Measurements from ENCODE around the gene CEP128. TPM values are rescaled to one million over a fixed set of nuclear protein-coding genes. Genes with fewer than 3 reads are reported as not detected.

The CEP128 gene
- total RNA-seq = 9.0 TPM
- 0.43 TPM for polyA plus RNA-seq (ENCODE audit: insufficient read depth, low read depth, low replicate concordance)
- long read RNA-seq, donor 1 = 0 reads
- long read RNA-seq, donor 2 = 0 reads
- long read RNA-seq, donor 3 = 0 reads
- long read RNA-seq, donor 4 = 0 reads
- long read RNA-seq, donor 5 = 0 reads
- long read RNA-seq, donor 6, partial matches to known transcripts = 0 of 1 reads
- long read RNA-seq, donor 6, other reads (novel, unspliced or antisense) = 0 of 1 reads
- long read RNA-seq, donor 7, partial matches to known transcripts = 2 of 3 reads
- long read RNA-seq, donor 7, other reads (novel, unspliced or antisense) = 1 of 3 reads
- long read RNA-seq, donor 8 = 0 reads
- long read RNA-seq, donor 9 = 0 reads
- long read RNA-seq, donor 10, partial matches to known transcripts = 0 of 1 reads
- long read RNA-seq, donor 10, other reads (novel, unspliced or antisense) = 0 of 1 reads

- Histone ChIP-seq H3K4me3 (ENCODE audit: low read length in 3 of 3) (peak within 1 kb of the TSS; percentile 73 to 86 (median 81)), H3K27ac (ENCODE audit: low read depth in 2 of 2, low read length in 2 of 2) (no peak within 1 kb of the TSS), H3K9me3 (ENCODE audit: control insufficient read depth in 2 of 3, insufficient read depth in 1 of 3, low read length in 3 of 3) (no peaks in the 10 kb centered on the region), H3K36me3 (ENCODE audit: control insufficient read depth in 2 of 3, insufficient read depth in 3 of 3, low read length in 3 of 3) (no peaks in the 10 kb centered on the region), H3K9ac (ENCODE audit: low read length in 3 of 3) (peak within 1 kb of the TSS; percentile 9 to 79 (median 20)), H3K4me1 (ENCODE audit: control insufficient read depth in 2 of 3, insufficient read depth in 2 of 3, low read depth in 1 of 3, low read length in 3 of 3) (peaks cover 0 to 4% (median 0%) of the 10 kb centered on the region in 3 donors), H3K27me3 (ENCODE audit: control insufficient read depth, insufficient read depth, low read length) (no peaks in the 10 kb centered on the region)
- DNase-seq (peak; percentile 97 to 99 (median 98)), FAIRE-seq (peak; percentile 98)
- intact Hi-C loops (cut with DNase I) = no loop called here
- TF ChIP-seq CTCF (IDR thresholded peaks at IDR 0.05; ENCODE audit: borderline replicate concordance, extremely low read depth, insufficient read depth) = no peak
Measured at GRCh38 chr14:80941241-80942185, at the start of gene CEP128. Gene CEP128, minus strand, starts transcription at chr14:80941738.

DNA sequence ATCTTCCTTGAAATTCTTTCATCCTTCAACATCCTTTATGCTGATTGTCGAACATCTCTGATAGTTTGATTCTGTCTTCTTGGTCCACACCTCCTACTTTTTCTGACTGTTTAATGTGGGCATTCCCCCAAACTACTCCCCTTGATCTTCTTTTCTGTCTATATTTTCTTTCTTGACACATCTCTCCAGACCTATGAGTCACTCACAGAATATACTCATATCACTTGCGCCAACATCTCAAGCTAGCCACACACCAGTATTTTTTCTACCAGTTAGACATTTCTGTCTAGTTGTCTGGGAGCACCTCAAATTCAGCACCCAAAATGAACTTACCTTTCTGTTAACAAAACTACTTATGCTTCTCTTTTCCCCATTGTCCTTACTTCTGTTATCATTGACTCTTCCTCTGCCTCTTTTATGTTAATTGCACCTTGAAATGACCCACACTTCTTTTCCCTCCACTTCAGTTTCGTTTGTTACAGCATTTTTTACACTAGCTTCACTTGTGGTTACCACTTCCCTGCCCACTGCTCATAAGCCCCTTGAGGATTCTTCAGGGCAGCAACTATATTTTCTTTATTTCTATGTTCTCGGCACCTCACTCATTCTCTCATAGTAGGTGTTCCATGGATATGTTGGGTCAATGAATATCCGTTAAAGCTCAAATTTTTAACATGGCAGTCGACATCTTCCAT lies 47.3 kb upstream of the CEP128 start:
- TF ChIP-seq CTCF (IDR thresholded peaks at IDR 0.05; ENCODE audit: borderline replicate concordance, extremely low read depth, insufficient read depth) = no peak
- no peaks in the 10 kb centered on the region for H3K9me3 ChIP-seq (ENCODE audit: control insufficient read depth in 2 of 3, insufficient read depth in 1 of 3, low read length in 3 of 3)
- H3K4me1 ChIP-seq (ENCODE audit: control insufficient read depth in 2 of 3, insufficient read depth in 2 of 3, low read depth in 1 of 3, low read length in 3 of 3) = no peaks in the 10 kb centered on the region
- intact Hi-C loops (cut with DNase I) = no loop called here
- H3K27me3 ChIP-seq (ENCODE audit: control insufficient read depth, insufficient read depth, low read length) = no peaks in the 10 kb centered on the region
- DNase-seq (no peak), FAIRE-seq (no peak)
- no peak overlapping the region for H3K4me3 ChIP-seq (ENCODE audit: low read length in 3 of 3)
- H3K9ac ChIP-seq (ENCODE audit: low read length in 3 of 3) = no peak overlapping the region
- no peak overlapping the region for H3K27ac ChIP-seq (ENCODE audit: low read depth in 2 of 2, low read length in 2 of 2)
- no peaks in the 10 kb centered on the region for H3K36me3 ChIP-seq (ENCODE audit: control insufficient read depth in 2 of 3, insufficient read depth in 3 of 3, low read length in 3 of 3)

- H3K4me1 ChIP-seq (ENCODE audit: control insufficient read depth in 2 of 3, insufficient read depth in 2 of 3, low read depth in 1 of 3, low read length in 3 of 3) = no peaks in the 10 kb centered on the region
Measured at GRCh38 chr14:80988192-80988591, 46.7 kb upstream of the CEP128 start.

More at GRCh38 chr14:80988192-80988591, 46.7 kb upstream of the CEP128 start:
- H3K36me3 ChIP-seq (ENCODE audit: control insufficient read depth in 2 of 3, insufficient read depth in 3 of 3, low read length in 3 of 3) = no peaks in the 10 kb centered on the region
- no peaks in the 10 kb centered on the region for H3K27me3 ChIP-seq (ENCODE audit: control insufficient read depth, insufficient read depth, low read length)
- no peak overlapping the region for H3K27ac ChIP-seq (ENCODE audit: low read depth in 2 of 2, low read length in 2 of 2)
- no peak overlapping the region for H3K4me3 ChIP-seq (ENCODE audit: low read length in 3 of 3)
- H3K9me3 ChIP-seq (ENCODE audit: control insufficient read depth in 2 of 3, insufficient read depth in 1 of 3, low read length in 3 of 3) = no peaks in the 10 kb centered on the region
- H3K9ac ChIP-seq (ENCODE audit: low read length in 3 of 3) = no peak overlapping the region
- no peak for FAIRE-seq
- no peak for DNase-seq
- no peak for TF ChIP-seq CTCF (IDR thresholded peaks at IDR 0.05; ENCODE audit: borderline replicate concordance, extremely low read depth, insufficient read depth)
- intact Hi-C loops (cut with DNase I) = no loop called here
